WTC11 (cell line): Measurements from ENCODE around the gene MTX2.

Experiments used
- ATF1 ChIP-seq: sonication (generic); formaldehyde crosslinking; IDR thresholded peaks from 2 replicates; pipeline ENCODE4 v1.8.1; 2023; ENCODE audit warnings: mild to moderate bottlenecking, moderate library complexity, missing genetic modification reagents
- MXD4 ChIP-seq: fragments of 250-450 bp; sonication (Bioruptor Pico); IDR thresholded peaks from 2 replicates; pipeline ENCODE4 v1.8.0; 2021; ENCODE audit warnings: mild to moderate bottlenecking, moderate library complexity, borderline replicate concordance
- NR1H2 ChIP-seq: sonication (generic); formaldehyde crosslinking; IDR thresholded peaks from 2 replicates; pipeline ENCODE4 v1.9.0; 2021; ENCODE audit warnings: mild to moderate bottlenecking, moderate library complexity, missing genetic modification reagents
- NR3C1 ChIP-seq: sonication (generic); formaldehyde crosslinking; conservative IDR thresholded peaks from 2 replicates; pipeline ENCODE4 v1.8.1; 2023; ENCODE audit warnings: low read depth, mild to moderate bottlenecking, missing genetic modification reagents
- ZBTB21 ChIP-seq: sonication (generic); formaldehyde crosslinking; IDR thresholded peaks from 2 replicates; pipeline ENCODE4 v1.8.1; 2023; ENCODE audit warnings: mild to moderate bottlenecking, missing genetic modification reagents, borderline replicate concordance
- TF ChIP-seq, protein P1 (sequence below): fragments of 200-600 bp; IDR thresholded peaks from 2 replicates; pipeline ENCODE4 v1.8.0; 2022; ENCODE audit warnings: antibody characterized with exemption
- TF ChIP-seq, protein P2 (sequence below): sonication (generic); formaldehyde crosslinking; IDR thresholded peaks from 2 replicates; pipeline ENCODE4 v1.8.0; 2022; ENCODE audit warnings: mild to moderate bottlenecking, missing genetic modification reagents
- TF ChIP-seq, protein P3 (sequence below): sonication (generic); formaldehyde crosslinking; IDR thresholded peaks from 2 replicates; pipeline ENCODE4 v1.8.1; 2023; ENCODE audit warnings: mild to moderate bottlenecking, missing genetic modification reagents
- TF ChIP-seq, protein P4 (sequence below): sonication (generic); formaldehyde crosslinking; IDR thresholded peaks from 2 replicates; pipeline ENCODE4 v1.8.1; 2023; ENCODE audit warnings: mild to moderate bottlenecking, missing genetic modification reagents, moderate library complexity
- TF ChIP-seq, protein P5 (sequence below): sonication (generic); formaldehyde crosslinking; IDR thresholded peaks from 2 replicates; pipeline ENCODE4 v1.8.1; 2023; ENCODE audit warnings: mild to moderate bottlenecking, missing genetic modification reagents
- TF ChIP-seq, protein P6 (sequence below): sonication (generic); formaldehyde crosslinking; IDR thresholded peaks from 2 replicates; pipeline ENCODE4 v1.8.0; 2023; ENCODE audit warnings: missing genetic modification reagents, mild to moderate bottlenecking, borderline replicate concordance

DNA sequence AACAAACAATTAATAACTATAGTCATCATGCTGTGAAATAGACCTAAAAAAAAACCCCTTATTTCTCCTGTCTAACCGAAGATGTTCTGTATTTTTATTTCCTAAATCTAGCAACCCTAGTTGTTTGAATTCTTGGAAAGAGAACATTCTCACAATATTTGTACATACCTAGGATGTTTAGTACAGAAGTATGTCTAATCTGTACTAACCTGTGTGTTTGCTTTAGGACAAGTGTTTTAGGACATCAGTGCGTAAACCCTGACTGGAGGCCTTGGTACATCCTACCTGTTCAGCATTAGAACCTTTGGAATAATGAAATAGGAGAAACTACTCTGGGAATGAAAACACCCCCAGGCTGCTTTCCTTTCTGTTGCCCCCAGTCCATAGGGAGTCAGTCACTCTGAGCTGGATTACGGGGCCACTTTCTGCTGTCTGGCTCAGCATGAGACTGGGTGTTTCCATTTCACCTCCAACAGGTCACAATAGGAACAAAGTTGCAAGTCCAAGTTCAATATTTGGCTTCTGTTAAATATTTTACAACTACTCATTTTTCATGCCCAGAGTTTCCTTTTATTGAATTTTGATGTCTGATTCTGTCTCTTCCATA, 114.7 kb downstream of the MTX2 start:
- TF ChIP-seq ZBTB21 (CRISPR knock-in tag) = no peak
- no peak for TF ChIP-seq NR3C1 (CRISPR knock-in tag)
- TF ChIP-seq, protein P1, sequence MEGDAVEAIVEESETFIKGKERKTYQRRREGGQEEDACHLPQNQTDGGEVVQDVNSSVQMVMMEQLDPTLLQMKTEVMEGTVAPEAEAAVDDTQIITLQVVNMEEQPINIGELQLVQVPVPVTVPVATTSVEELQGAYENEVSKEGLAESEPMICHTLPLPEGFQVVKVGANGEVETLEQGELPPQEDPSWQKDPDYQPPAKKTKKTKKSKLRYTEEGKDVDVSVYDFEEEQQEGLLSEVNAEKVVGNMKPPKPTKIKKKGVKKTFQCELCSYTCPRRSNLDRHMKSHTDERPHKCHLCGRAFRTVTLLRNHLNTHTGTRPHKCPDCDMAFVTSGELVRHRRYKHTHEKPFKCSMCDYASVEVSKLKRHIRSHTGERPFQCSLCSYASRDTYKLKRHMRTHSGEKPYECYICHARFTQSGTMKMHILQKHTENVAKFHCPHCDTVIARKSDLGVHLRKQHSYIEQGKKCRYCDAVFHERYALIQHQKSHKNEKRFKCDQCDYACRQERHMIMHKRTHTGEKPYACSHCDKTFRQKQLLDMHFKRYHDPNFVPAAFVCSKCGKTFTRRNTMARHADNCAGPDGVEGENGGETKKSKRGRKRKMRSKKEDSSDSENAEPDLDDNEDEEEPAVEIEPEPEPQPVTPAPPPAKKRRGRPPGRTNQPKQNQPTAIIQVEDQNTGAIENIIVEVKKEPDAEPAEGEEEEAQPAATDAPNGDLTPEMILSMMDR = no peak
- TF ChIP-seq, protein P2, sequence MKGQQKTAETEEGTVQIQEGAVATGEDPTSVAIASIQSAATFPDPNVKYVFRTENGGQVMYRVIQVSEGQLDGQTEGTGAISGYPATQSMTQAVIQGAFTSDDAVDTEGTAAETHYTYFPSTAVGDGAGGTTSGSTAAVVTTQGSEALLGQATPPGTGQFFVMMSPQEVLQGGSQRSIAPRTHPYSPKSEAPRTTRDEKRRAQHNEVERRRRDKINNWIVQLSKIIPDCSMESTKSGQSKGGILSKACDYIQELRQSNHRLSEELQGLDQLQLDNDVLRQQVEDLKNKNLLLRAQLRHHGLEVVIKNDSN (CRISPR knock-in tag) = no peak
- TF ChIP-seq ATF1 = no peak
- TF ChIP-seq MXD4 (CRISPR knock-in tag) = no peak
- TF ChIP-seq, protein P3, sequence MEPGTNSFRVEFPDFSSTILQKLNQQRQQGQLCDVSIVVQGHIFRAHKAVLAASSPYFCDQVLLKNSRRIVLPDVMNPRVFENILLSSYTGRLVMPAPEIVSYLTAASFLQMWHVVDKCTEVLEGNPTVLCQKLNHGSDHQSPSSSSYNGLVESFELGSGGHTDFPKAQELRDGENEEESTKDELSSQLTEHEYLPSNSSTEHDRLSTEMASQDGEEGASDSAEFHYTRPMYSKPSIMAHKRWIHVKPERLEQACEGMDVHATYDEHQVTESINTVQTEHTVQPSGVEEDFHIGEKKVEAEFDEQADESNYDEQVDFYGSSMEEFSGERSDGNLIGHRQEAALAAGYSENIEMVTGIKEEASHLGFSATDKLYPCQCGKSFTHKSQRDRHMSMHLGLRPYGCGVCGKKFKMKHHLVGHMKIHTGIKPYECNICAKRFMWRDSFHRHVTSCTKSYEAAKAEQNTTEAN (CRISPR knock-in tag) = no peak
- TF ChIP-seq, protein P4, sequence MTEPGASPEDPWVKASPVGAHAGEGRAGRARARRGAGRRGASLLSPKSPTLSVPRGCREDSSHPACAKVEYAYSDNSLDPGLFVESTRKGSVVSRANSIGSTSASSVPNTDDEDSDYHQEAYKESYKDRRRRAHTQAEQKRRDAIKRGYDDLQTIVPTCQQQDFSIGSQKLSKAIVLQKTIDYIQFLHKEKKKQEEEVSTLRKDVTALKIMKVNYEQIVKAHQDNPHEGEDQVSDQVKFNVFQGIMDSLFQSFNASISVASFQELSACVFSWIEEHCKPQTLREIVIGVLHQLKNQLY (CRISPR knock-in tag) = no peak
- TF ChIP-seq, protein P5, sequence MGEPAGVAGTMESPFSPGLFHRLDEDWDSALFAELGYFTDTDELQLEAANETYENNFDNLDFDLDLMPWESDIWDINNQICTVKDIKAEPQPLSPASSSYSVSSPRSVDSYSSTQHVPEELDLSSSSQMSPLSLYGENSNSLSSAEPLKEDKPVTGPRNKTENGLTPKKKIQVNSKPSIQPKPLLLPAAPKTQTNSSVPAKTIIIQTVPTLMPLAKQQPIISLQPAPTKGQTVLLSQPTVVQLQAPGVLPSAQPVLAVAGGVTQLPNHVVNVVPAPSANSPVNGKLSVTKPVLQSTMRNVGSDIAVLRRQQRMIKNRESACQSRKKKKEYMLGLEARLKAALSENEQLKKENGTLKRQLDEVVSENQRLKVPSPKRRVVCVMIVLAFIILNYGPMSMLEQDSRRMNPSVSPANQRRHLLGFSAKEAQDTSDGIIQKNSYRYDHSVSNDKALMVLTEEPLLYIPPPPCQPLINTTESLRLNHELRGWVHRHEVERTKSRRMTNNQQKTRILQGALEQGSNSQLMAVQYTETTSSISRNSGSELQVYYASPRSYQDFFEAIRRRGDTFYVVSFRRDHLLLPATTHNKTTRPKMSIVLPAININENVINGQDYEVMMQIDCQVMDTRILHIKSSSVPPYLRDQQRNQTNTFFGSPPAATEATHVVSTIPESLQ (CRISPR knock-in tag) = no peak
- TF ChIP-seq, protein P6, sequence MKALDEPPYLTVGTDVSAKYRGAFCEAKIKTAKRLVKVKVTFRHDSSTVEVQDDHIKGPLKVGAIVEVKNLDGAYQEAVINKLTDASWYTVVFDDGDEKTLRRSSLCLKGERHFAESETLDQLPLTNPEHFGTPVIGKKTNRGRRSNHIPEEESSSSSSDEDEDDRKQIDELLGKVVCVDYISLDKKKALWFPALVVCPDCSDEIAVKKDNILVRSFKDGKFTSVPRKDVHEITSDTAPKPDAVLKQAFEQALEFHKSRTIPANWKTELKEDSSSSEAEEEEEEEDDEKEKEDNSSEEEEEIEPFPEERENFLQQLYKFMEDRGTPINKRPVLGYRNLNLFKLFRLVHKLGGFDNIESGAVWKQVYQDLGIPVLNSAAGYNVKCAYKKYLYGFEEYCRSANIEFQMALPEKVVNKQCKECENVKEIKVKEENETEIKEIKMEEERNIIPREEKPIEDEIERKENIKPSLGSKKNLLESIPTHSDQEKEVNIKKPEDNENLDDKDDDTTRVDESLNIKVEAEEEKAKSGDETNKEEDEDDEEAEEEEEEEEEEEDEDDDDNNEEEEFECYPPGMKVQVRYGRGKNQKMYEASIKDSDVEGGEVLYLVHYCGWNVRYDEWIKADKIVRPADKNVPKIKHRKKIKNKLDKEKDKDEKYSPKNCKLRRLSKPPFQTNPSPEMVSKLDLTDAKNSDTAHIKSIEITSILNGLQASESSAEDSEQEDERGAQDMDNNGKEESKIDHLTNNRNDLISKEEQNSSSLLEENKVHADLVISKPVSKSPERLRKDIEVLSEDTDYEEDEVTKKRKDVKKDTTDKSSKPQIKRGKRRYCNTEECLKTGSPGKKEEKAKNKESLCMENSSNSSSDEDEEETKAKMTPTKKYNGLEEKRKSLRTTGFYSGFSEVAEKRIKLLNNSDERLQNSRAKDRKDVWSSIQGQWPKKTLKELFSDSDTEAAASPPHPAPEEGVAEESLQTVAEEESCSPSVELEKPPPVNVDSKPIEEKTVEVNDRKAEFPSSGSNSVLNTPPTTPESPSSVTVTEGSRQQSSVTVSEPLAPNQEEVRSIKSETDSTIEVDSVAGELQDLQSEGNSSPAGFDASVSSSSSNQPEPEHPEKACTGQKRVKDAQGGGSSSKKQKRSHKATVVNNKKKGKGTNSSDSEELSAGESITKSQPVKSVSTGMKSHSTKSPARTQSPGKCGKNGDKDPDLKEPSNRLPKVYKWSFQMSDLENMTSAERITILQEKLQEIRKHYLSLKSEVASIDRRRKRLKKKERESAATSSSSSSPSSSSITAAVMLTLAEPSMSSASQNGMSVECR (CRISPR knock-in tag) = no peak
- no peak for TF ChIP-seq NR1H2 (CRISPR knock-in tag)
